PFSK-1 (cell line): Measurements from ENCODE around the gene CSN3.

Experiments used
- FOXP2 ChIP-seq: optimal IDR thresholded peaks from 2 replicates; pipeline ENCODE3; 2011; ENCODE audit warnings: borderline replicate concordance, control low read depth, inconsistent platforms; ENCODE audit not compliant: insufficient read depth; ENCODE audit errors: extremely low read length, extremely low read depth
- POLR2AphosphoS5 ChIP-seq: IDR thresholded peaks from 2 replicates; pipeline ENCODE4 v1.6.1; 2012; ENCODE audit warnings: low read depth, mild to moderate bottlenecking, control low read depth, low read length, moderate library complexity
- REST ChIP-seq, 2 experiments: IDR thresholded peaks; 2 replicates each; pipeline versions ENCODE4 v1.6.1 to v1.8.0; 2011 to 2012; ENCODE audit warnings: low read depth in 2 of 2, low read length in 2 of 2, control low read depth in 1 of 2, inconsistent platforms in 1 of 2, mild to moderate bottlenecking in 1 of 2, moderate library complexity in 1 of 2; ENCODE audit not compliant: insufficient read depth in 1 of 2
- SIN3A ChIP-seq: IDR thresholded peaks from 2 replicates; pipeline ENCODE4 v1.6.1; 2012; ENCODE audit warnings: mild to moderate bottlenecking, low read length, moderate library complexity, borderline replicate concordance; ENCODE audit not compliant: insufficient read depth
- TAF1 ChIP-seq: IDR thresholded peaks from 2 replicates; pipeline ENCODE4 v1.6.1; 2012; ENCODE audit warnings: low read length, control low read depth, borderline replicate concordance; ENCODE audit not compliant: insufficient read depth

Gene CSN3

DNA sequence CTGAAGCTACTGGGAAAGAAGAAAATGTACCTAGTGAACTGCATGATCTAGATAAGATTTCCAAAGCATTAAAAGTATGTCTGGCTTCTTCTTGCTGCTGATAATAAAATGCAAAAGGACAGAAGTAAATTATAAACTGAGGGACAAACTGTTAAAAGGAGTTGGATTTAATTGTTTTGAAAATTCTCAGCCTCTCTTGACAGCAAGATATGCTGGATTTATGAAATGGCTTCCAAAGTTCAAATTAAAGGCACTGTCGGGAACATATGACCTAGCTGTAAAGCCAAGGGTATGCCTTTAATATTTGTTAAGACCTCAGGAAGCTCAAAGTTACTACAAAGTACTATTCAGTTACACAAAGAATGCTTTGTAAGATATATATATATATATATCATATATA lies 46.3 kb downstream of the CSN3 start:
- TF ChIP-seq FOXP2 (no peak), TAF1 (no peak), REST (IDR thresholded peaks at IDR 0.05; ENCODE audit: insufficient read depth in 1 of 2, low read depth in 2 of 2, low read length in 2 of 2) (no peak), SIN3A (no peak), POLR2AphosphoS5 (no peak)

GRCh38 chr4:70291341-70291740 lies 48.9 kb downstream of the CSN3 start:
- TF ChIP-seq TAF1 (no peak), REST (IDR thresholded peaks at IDR 0.05; ENCODE audit: insufficient read depth in 1 of 2, low read depth in 2 of 2, low read length in 2 of 2) (no peak), SIN3A (no peak), FOXP2 (no peak), POLR2AphosphoS5 (no peak)

- TF ChIP-seq FOXP2 (no peak), POLR2AphosphoS5 (no peak), REST (IDR thresholded peaks at IDR 0.05; ENCODE audit: insufficient read depth in 1 of 2, low read depth in 2 of 2, low read length in 2 of 2) (no peak), SIN3A (no peak), TAF1 (no peak)
Observed at GRCh38 chr4:70297576-70297975, 55.2 kb downstream of the CSN3 start.

DNA sequence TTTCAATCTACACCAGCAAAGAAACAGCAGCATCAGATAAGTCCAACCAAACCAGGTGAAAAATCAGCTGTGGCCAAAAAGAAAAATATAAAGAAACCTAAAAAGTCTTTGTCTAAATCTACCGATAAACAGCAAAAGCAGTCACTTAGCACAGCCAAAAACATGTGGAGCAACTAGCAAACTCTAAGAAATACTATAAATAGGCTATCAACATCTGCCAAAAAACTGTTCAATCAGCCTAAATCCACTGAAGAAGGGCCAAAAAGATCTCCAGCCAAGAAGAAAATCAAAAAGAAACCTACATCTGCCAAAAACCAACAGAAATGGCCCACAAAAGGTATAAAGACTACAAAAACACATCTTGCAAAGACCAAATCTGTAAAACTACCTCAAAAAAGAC lies 55.7 kb downstream of the CSN3 start:
- TF ChIP-seq FOXP2 (no peak), POLR2AphosphoS5 (no peak), REST (IDR thresholded peaks at IDR 0.05; ENCODE audit: insufficient read depth in 1 of 2, low read depth in 2 of 2, low read length in 2 of 2) (no peak), TAF1 (no peak), SIN3A (no peak)

DNA sequence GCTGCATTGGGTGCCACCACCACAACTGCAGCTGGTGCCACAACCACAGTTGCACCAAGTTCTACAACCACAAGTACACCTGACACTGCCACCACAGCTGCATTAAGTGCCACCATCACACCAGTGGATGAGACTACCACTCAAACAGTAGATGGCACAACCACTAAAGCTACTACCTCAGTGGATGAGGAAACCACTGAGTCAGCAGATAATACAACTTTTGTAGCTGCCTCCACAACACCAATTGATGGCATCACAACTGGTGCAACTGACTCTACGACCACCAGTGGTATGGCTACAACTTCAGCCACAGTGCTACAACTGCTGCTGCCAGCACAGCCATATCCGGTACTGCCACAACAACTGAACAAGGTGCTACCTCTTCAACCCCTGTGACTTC lies 57.2 kb downstream of the CSN3 start:
- TF ChIP-seq TAF1, result no peak
- TF ChIP-seq SIN3A, result no peak
- TF ChIP-seq FOXP2, result no peak
- TF ChIP-seq POLR2AphosphoS5, result no peak
- TF ChIP-seq REST (IDR thresholded peaks at IDR 0.05; ENCODE audit: insufficient read depth in 1 of 2, low read depth in 2 of 2, low read length in 2 of 2), result no peak
